Ishikawa (cell line): ENCODE results near the gene OPCML.

ENCODE experiments used
- CEBPB ChIP-seq: IDR thresholded peaks from 2 replicates; pipeline ENCODE4 v1.6.1; 2012
- CREB1 ChIP-seq: IDR thresholded peaks from 2 replicates; pipeline ENCODE4 v1.6.1; 2012; ENCODE audit warnings: low read depth
- EGR1 ChIP-seq: IDR thresholded peaks from 2 replicates; pipeline ENCODE4 v1.6.1; 2012
- EP300 ChIP-seq: IDR thresholded peaks from 2 replicates; pipeline ENCODE4 v1.6.1; 2012; ENCODE audit warnings: borderline replicate concordance
- FOXM1 ChIP-seq: IDR thresholded peaks from 2 replicates; pipeline ENCODE4 v1.6.1; 2012; ENCODE audit warnings: low read depth, borderline replicate concordance
- MAX ChIP-seq: IDR thresholded peaks from 2 replicates; pipeline ENCODE4 v1.6.1; 2012
- NFIC ChIP-seq: IDR thresholded peaks from 2 replicates; pipeline ENCODE4 v1.6.1; 2012
- RAD21 ChIP-seq: IDR thresholded peaks from 2 replicates; pipeline ENCODE4 v1.6.1; 2012; ENCODE audit warnings: low read depth
- TAF1 ChIP-seq: IDR thresholded peaks from 2 replicates; pipeline ENCODE4 v1.6.1; 2012; ENCODE audit warnings: low read depth, mild to moderate bottlenecking
- TCF12 ChIP-seq: IDR thresholded peaks from 2 replicates; pipeline ENCODE4 v1.6.1; 2012; ENCODE audit warnings: low read depth
- TEAD4 ChIP-seq: IDR thresholded peaks from 2 replicates; pipeline ENCODE4 v1.6.1; 2012
- YY1 ChIP-seq: IDR thresholded peaks from 2 replicates; pipeline ENCODE4 v1.6.1; 2012; ENCODE audit warnings: low read depth
- ZBTB7A ChIP-seq: IDR thresholded peaks from 2 replicates; pipeline ENCODE4 v1.6.1; 2012; ENCODE audit warnings: low read depth
- TF ChIP-seq, protein P1 (sequence below): IDR thresholded peaks from 2 replicates; pipeline ENCODE4 v1.6.1; 2012; ENCODE audit warnings: low read depth, mild to moderate bottlenecking
- TF ChIP-seq, protein P2 (sequence below): IDR thresholded peaks from 2 replicates; pipeline ENCODE4 v1.6.1; 2012

The OPCML gene

DNA sequence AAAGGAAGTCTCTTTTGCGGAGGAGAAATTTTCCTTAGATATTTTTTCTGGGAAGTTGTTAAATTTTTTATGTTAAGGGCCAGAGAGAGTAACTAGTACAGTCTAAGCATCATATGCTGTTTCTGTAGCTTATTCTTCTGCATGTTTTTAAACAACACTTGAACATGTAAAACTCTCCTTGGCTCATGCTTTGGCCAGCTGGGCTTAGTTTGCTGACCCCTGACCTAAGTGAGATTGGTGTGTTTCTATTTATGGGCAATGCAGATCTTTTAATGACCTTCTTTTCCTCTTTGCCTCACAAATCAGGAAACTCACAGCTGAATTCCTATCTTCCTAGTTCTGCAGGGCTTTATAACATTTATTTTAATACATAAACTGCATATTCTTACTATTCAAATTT is 942.5 kb downstream of the OPCML start:
- TF ChIP-seq YY1 (no peak), FOXM1 (no peak), ZBTB7A (no peak)
- TF ChIP-seq, protein P1, sequence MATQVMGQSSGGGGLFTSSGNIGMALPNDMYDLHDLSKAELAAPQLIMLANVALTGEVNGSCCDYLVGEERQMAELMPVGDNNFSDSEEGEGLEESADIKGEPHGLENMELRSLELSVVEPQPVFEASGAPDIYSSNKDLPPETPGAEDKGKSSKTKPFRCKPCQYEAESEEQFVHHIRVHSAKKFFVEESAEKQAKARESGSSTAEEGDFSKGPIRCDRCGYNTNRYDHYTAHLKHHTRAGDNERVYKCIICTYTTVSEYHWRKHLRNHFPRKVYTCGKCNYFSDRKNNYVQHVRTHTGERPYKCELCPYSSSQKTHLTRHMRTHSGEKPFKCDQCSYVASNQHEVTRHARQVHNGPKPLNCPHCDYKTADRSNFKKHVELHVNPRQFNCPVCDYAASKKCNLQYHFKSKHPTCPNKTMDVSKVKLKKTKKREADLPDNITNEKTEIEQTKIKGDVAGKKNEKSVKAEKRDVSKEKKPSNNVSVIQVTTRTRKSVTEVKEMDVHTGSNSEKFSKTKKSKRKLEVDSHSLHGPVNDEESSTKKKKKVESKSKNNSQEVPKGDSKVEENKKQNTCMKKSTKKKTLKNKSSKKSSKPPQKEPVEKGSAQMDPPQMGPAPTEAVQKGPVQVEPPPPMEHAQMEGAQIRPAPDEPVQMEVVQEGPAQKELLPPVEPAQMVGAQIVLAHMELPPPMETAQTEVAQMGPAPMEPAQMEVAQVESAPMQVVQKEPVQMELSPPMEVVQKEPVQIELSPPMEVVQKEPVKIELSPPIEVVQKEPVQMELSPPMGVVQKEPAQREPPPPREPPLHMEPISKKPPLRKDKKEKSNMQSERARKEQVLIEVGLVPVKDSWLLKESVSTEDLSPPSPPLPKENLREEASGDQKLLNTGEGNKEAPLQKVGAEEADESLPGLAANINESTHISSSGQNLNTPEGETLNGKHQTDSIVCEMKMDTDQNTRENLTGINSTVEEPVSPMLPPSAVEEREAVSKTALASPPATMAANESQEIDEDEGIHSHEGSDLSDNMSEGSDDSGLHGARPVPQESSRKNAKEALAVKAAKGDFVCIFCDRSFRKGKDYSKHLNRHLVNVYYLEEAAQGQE: no peak
- TF ChIP-seq, protein P2, sequence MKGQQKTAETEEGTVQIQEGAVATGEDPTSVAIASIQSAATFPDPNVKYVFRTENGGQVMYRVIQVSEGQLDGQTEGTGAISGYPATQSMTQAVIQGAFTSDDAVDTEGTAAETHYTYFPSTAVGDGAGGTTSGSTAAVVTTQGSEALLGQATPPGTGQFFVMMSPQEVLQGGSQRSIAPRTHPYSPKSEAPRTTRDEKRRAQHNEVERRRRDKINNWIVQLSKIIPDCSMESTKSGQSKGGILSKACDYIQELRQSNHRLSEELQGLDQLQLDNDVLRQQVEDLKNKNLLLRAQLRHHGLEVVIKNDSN: no peak

GRCh38 chr11:132588366-132588765 is 943.9 kb downstream of the OPCML start:
- no peak for TF ChIP-seq MAX
- TF ChIP-seq, protein P1: no peak
- no peak for TF ChIP-seq YY1
- no peak for TF ChIP-seq TCF12
- TF ChIP-seq, protein P2: no peak
- TF ChIP-seq EP300: no peak
- TF ChIP-seq CREB1: no peak
- TF ChIP-seq ZBTB7A: no peak
- no peak for TF ChIP-seq EGR1
- TF ChIP-seq RAD21: no peak
- no peak for TF ChIP-seq CEBPB
- no peak for TF ChIP-seq NFIC
- no peak for TF ChIP-seq FOXM1
- no peak for TF ChIP-seq TAF1
- TF ChIP-seq TEAD4: no peak

GRCh38 chr11:132587716-132588115 is 944.6 kb downstream of the OPCML start:
- TF ChIP-seq MAX: no peak
- TF ChIP-seq RAD21: no peak
- TF ChIP-seq TAF1: no peak
- TF ChIP-seq CREB1: no peak
- TF ChIP-seq EP300: no peak
- TF ChIP-seq, protein P2: no peak
- no peak for TF ChIP-seq YY1
- no peak for TF ChIP-seq EGR1
- no peak for TF ChIP-seq CEBPB

DNA sequence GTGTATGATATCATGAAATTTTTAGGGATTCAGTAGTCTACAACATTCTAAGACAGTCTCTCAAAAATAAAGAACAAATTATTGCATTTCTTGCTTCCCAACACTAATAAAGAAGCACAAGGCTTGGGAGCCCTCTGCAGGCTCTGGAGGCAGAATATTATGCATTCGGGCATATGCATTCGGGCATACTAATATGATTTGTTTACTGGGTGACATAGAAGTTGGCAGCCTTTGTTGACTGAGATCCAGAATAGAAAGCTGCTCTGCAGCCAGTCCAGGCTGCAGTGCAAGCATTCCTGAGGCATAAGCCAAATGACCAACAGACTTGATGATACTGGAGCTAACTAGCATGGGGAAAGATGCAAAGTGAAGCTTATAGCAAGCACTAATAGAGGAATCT is 945.5 kb downstream of the OPCML start:
- TF ChIP-seq FOXM1 (no peak), TEAD4 (no peak), YY1 (no peak), EGR1 (no peak), TCF12 (no peak), CEBPB (no peak), MAX (no peak), TAF1 (no peak), RAD21 (no peak), CREB1 (no peak), NFIC (no peak), ZBTB7A (no peak), EP300 (no peak)
- TF ChIP-seq, protein P2: no peak
- TF ChIP-seq, protein P1: no peak
